Hippocampal formation (tissue), 2 donors: ENCODE data around the gene SAMD15.
"Not testable (repeated sequence)": the region's sequence is repeated elsewhere in the genome, so short reads cannot be mapped to it uniquely, and the experiment has no call there.

Experiments
- DNase-seq, 2 donors: peaks; one replicate each; lab custom pipeline; 2025; lab: John Stamatoyannopoulos, UW

Gene SAMD15

DNA sequence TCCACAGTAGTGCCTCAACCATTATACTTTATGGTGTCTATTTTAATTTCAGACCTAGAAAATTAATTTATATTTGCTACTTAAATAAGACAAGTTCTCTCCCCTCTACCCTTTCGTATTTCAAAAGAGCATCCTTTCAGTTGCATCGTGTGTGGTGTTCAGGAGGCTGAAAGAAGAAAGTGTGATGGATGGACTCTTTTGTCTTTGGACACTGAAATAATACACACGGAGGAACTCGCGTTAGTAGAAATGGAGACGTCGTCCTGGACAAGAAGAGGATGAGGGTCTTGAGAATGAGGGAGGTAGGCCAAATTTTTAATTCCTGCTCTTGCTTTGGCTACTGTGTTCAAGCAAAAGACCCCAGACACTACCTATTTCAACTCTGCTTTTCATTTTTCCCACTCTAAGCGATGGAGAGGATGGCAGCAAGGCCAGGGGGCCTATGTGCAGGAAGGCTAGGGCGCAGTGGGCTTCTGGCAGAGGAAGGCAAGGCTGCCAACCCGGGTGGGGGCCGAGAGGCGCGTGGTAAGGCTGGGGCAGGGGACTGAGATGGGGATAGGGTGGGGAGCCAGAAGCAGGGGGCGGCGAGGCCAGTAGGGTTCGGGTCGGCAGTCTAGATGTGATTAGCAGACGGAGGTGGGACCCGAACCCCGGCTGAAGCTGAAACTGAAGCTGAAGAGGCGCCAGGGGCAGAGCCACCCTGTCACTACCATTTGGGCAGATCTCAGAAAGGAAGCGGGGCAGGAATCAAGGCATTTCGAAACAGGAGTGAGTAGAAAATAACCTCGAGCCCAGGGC, 1.0 kb upstream of the SAMD15 start:
- peak in 1 of 2 donors; percentile 30 for DNase-seq

DNA sequence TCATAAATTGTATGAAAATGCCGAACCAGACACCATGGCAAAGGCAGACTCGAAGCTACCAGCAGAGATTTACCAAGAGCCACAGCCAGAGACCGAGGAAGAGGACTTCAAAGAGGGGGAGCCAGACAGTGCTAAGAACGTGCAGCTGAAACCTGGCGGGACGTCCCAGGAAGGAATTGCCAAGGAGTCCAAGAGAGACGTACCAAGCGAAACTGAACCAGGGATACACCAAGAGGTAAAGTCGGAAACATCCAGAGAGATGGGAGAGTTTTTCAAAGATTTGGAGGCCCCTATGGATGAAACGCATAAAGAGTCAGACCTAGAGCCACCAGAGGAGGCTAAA, 294 bp downstream of the SAMD15 start:
- no peak for DNase-seq

DNA sequence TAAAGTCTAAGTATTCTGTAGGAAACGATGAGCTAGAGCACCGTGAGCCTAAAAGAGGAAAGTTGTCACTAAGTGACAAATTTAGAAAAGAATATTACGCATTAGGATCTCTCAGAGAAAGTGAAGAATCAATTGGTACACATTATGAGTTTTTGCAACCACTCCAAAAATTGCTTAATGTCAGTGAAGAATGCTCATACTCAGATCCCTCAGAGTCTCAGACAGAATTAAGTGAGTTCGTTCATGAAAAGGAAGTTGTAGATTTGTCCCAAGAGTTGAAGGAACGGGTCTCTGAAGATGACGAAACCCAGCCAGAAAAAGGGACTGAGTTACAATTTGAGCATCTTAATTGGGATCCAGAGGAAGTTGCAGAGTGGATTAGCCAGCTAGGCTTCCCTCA, 1.5 kb downstream of the SAMD15 start:
- no peak for DNase-seq

DNA sequence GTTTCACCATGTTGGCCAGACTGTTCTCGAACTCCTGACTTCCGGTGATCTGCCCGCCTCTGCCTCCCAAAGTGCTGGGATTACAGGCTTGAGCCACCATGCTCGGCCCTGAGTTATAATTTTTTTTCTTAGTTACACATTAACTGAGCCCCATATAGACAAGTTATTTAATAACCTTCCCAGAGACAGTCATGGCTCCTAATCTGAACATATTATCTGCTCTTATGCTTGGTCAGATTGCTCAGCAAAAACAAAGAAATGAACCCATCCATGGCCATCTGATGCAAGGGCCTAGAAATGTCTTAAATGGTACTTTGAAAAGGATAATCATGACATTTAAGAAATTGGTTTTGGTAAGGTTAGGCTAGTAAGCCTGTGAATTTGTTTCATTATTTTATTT, 13.0 kb downstream of the SAMD15 start:
- DNase-seq, result no peak

DNA sequence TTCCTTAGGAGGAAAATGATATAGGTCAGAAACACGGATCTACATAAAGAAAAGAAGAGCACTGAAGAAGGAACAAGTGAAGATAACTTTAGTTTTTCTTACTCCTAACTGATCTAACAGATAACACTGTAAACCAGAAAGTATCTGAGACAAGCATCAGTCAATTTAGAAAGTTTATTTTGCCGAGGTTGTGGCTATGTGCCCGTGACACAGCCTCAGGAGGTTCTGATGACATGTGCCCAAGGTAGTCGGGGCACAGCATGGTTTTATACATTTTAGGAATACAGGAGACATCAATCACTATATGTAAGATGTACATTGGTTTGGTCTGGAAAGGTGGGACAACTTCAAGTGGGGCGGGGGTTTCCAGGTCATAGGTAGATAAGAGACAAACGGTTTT, 23.0 kb downstream of the SAMD15 start:
- DNase-seq, result no peak

DNA sequence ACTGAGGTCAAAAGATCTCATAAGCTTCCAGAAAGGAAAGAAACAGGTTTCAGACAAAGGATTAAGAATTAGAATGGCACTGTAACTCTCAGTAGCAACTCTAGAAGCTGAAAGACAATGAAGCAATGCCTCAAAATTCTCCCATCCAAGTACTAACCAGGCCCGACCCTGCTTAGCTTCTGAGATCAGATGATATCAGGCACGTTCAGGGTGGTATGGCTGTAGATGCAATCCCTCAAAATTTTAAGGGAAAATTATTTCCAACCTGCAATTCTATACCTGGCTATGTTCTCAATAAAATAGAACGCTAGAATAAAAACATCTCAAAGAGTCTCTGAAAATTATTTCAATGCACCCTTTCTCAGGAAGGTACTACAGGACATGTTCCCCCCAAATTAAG, 26.6 kb downstream of the SAMD15 start:
- no peak for DNase-seq

DNA sequence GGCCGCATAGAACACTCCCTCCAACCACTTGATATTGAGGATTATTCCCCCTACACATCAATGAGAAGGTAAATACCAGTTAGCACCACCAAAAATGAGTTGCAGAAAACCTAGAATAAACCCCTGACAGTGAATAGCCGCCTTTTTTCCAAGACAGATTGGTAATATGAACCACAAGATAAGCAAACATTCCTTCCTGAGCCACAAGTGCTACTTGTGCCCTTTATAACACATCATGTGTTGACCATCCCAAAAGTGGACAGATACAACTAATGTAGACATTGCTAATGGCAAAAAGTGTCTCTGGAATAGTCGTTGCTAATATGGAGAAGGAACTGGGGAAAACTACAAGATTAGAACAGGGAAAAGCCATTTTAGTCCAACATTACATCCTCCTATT, 28.9 kb downstream of the SAMD15 start:
- DNase-seq, result no peak

DNA sequence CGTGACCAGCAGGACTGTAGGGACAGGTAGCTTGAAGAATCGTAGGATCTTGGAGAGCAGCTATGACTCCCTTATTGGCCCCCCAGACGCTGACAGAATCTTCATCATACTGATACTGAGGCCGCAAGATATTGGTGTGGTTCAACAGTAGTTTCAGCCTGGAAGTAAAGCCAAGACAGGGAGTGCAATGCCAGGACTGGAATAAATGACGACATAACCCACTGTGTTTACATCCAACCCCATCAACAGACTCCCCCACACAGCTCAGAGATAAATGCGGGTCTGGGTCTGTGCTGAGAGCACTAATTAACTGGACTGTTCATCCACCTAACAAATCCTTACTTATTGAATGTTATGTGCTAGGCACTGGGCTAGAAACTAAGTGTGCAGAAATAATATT, 29.5 kb downstream of the SAMD15 start:
- no peak for DNase-seq

DNA sequence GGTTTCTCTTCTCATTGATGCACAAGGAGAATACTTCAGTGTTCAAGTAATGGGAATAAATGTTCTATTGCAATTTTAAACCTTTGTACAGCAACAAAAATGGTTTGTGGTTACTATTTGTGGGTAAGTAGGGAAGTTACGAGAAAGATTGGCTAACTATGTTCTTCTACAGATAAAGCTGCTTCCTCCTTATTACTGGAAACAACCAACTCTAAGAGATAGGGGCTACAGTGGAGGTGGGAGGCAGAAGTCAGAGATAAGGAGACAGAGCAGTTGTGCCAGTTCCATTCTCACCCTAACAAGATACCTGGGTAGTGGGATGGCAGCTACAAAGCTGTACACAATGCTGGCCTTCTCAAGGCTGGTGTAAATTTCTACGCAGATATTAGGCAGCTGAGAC, 30.0 kb downstream of the SAMD15 start:
- DNase-seq, result no peak

DNA sequence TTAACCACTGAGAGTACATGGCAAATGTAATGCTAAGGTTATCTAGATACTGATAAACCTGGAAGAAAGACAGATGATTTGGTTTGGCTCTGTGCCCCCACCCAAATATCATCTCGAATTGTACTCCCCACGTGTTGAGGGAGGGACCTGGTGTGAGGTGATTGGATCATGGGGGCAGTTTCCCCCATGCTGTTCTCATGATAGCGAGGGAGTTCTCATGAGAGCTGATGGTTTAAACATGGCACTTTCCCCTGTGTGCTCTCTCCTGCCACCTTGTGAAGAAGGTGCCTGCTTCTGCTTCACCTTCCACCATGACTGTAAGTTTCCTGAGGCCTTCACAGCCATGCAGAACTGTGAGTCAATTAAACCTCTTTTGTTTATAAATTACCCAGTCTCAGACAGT, 32.0 kb downstream of the SAMD15 start:
- no peak for DNase-seq

DNA sequence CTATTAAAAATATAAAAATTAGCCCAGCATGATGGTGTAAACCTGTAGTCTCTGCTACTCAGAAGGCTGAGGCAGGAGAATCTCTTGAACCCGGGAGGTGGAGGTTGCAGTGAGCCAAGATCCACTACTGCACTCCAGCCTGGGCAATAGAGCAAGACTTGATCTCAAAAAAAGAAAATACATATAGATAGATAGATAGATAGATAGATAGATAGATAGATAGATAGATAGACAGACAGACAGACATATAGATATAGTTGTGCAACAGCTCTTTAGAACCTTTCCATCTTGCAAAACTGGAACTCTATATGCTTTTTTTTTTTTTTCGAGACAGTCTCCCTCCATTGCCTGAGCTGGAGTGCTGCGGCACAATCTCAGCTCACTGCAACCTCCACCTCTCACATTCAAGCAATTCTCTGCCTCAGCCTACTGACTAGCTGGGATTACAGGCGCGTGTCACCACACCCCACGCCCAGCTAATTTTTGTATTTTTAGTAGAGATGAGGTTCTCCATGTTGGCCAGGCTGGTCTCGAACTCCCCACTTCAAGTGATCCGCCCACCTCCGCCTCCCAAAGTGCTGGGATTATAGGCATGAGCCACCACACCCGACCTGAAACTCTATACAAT, 38.3 kb downstream of the SAMD15 start:
- DNase-seq, result not testable (repeated sequence)

DNA sequence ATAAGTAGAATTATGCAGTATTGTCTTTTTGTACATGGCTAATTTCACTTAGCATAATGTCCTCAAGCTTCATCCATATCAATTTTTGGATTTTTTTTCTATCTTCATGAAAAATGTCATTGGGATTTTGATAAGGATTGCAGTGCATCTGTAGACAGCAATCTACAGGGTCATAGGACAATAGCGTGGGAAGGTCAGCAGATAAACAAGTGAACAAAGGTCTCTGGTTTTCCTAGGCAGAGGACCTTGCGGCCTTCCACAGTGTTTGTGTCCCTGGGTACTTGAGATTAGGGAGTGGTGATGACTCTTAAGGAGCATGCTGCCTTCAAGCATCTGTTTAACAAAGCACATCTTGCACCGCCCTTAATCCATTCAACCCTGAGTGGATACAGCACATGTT, 38.9 kb downstream of the SAMD15 start:
- DNase-seq, result not testable (repeated sequence)

DNA sequence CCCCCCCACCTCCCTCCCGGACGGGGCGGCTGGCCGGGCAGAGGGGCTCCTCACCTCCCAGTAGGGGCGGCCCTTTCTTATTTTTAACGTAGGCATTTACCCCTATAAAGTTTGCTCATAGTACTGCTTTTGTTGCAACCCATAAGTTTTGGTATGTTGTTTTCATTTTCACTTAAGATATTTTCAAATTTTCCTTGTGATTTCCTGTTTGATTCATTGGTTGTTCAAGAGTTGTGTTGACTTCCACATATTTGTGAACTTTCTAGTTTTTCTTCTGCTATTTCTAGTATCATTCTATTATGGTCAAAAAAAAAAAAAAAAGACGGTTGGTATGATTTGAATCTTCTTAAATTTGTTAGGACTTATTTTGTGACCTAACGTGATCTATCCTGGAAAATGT, 39.7 kb downstream of the SAMD15 start:
- DNase-seq, result no peak

DNA sequence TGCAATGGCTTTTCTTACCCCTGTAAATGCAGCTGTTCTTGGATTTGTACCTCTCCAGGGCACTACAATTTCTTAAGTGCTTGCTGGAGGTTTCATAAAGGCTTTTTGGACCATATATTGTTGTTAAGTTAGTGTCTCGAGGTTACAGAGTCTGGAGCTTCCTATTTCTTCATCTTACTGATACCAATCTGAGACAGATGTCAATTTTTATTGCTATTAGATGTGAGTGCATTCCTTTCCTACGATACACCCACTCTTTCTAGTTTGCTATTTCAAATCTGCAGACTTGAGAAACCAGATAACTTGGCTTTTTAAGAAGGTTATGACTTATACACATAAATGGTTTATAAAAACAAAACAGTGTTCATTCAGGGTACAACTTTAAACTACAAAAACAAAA, 44.0 kb downstream of the SAMD15 start:
- no peak for DNase-seq

DNA sequence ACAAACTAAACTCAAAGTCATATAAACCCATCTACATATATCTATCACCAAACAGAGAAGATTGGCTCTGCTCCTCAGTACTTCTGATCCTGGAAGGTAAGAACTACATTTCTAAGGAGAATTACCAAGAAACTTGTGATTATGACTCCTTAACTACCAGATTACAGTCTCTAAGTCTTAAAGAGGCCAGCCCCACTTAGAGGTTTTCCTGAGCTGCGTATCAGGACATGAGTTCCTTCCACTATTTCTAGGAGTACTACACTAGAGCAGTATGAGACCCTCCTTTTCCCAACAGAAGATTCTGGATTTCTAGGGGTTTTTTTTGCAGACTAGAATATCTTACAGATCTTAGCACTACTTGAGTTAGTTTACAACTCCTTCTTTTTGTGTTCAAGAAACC, 46.2 kb downstream of the SAMD15 start, which contains the start of gene NOXRED1:
NOXRED1 (minus strand) TSS at position 101 of the 400 bp plus-strand sequence. CDS start 634 bp downstream, outside the sequence.
- DNase-seq, result no peak

DNA sequence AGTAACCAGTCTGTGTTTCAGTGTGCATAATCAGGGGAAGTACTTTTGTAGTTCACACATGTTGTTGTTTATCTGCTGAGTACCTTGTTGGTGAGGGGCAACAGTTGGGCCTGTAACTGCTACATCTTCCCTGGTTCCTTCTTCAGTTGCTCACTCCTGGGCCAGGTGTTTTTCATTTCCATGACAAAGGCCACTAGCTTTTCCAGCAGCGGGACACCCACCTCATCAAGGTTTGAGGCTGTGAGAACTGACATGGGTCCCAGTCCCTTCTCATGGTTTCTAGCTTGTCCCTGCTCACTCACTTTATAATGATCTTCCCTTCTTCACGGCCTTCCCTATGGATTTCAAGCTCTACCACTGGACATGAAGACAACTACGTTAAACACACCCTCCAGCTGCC, 47.7 kb downstream of the SAMD15 start:
- DNase-seq, result no peak

DNA sequence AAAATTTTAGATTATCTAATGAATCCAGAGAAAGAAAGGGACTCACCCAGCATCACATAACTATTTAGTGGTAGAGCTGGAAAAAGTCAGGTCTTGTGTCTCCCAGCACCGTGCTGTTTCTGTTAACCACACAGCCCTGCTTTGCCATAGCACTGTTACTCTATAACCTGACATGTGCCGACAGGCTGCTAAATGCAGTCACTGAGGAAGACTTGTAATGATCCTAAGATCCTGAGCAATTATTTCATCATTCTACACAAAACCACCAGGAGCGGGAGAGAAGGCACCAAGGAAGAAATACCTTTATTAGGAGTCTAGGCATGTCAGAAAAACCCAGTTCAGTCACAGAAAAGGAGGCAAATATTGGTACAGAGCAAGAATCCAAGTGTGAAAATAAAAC, 49.2 kb downstream of the SAMD15 start:
- DNase-seq, result no peak

DNA sequence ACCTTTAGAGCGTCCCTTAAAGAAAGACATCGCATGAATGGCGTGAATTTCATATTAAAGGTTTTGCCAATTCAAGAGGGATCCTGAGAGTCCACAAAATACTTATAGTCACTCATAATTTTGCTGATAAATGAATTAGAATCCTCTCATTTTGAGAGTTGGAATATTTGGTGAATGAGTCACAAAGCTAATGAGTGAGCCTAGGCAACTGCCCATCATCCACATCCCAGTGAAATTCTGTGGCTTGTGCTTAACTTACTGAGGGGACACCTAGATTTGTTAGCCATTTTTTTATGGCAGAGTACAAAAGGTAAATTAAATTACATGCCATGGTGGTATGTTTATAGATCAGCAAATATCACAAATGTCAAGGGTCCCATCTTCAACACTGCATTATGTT, 58.9 kb downstream of the SAMD15 start:
- DNase-seq, result no peak

DNA sequence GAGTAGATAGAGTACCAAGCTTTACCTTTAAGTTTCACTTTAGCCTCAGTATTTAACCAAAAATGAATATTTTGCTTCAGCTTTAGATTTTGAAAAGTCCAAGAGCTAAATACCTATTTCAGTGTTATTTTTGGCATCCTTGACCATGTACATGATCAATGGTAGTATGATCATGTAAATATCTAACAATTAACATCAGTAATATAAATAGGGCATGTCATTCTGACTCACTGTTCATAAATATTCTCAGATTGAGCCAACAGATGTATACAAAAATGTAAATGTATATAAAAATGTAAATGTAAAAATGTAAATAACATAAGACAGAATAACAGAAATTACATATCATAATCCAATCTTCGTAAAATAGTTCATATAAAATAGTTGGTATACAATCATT, 61.4 kb downstream of the SAMD15 start:
- DNase-seq, result no peak

DNA sequence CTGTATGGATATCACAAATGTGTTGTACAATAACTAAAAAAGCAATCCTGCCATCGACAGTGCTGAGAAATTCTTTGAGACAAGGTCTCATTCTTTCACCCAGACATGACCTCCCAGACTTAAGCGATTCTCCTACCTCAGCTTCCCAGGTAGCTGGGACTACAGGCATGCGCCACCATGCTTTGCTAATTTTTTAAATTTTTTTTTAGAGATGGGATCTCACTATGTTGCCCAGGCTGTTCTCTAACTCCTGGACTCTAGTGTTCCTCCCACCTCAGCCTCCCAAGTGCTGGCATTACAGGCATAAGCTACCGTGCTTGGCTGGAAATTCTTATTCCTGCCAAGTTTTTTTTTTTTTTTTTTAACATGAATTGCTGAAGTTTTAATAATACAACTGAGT, 62.7 kb downstream of the SAMD15 start:
- DNase-seq, result no peak
